Choroid plexus epithelial cell (primary cell): ENCODE measurements around the gene JPH3.
"Not testable (repeated sequence)": the region's sequence is repeated elsewhere in the genome, so short reads cannot be mapped to it uniquely, and the experiment has no call there.

Experiments used
- DNase-seq: peaks from one replicate; pipeline ENCODE4 v3.0.0-alpha.2; 2010; ENCODE audit warnings: low read depth
- H3K4me3 ChIP-seq: 2 replicates; pipeline ENCODE4 v1.5.1; 2011; ENCODE audit warnings: low read depth, mild to moderate bottlenecking, control low read depth, low read length, moderate library complexity
- TF ChIP-seq, protein P1 (sequence below): conservative IDR thresholded peaks from 2 replicates; pipeline ENCODE4 v1.5.1; 2011; ENCODE audit warnings: low read depth, mild to moderate bottlenecking, control low read depth, inconsistent platforms, low read length, moderate library complexity

Gene JPH3

GRCh38 chr16:87712184-87712762 lies 110.0 kb downstream of the JPH3 start:
- DNase-seq = no peak
- TF ChIP-seq, protein P1, sequence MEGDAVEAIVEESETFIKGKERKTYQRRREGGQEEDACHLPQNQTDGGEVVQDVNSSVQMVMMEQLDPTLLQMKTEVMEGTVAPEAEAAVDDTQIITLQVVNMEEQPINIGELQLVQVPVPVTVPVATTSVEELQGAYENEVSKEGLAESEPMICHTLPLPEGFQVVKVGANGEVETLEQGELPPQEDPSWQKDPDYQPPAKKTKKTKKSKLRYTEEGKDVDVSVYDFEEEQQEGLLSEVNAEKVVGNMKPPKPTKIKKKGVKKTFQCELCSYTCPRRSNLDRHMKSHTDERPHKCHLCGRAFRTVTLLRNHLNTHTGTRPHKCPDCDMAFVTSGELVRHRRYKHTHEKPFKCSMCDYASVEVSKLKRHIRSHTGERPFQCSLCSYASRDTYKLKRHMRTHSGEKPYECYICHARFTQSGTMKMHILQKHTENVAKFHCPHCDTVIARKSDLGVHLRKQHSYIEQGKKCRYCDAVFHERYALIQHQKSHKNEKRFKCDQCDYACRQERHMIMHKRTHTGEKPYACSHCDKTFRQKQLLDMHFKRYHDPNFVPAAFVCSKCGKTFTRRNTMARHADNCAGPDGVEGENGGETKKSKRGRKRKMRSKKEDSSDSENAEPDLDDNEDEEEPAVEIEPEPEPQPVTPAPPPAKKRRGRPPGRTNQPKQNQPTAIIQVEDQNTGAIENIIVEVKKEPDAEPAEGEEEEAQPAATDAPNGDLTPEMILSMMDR = no peak
- no peak overlapping the region for H3K4me3 ChIP-seq

DNA sequence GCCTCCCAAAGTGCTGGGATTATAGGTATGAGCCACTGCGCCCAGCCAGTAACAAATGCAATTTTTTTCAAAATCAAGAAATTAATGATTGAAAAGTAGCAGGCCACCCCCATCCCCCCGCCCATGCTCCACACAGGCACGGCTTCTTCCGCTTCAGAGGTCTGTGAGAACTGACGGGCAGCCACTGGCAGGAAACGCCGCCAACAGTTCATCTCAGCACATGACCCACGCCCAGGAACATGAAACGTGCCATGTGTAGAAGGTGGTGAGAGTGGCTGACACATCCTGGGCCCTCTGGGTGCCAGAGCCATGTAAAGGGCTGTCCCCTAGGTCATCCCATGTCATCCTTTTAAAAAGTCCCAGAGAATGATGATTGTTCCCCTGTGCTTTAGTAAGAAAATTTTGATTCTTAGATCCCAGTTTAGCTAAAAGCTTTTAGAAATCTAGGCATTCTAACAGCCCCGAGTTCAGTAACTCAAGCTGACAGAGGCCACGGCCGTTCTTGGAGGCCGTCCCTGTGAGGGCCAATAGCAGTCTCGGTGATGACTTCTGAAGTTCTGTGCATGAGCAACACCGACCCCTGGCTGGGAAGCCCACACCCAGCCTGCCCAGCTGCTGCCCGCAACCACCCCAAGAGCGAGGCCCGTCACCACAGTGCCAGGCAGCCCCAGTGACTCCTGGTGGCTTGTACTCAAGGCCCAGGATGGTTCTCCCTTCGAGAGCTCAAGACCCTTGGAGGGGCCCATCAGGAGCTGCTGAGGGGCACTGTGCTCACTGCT lies 111.3 kb downstream of the JPH3 start:
- DNase-seq = no peak
- H3K4me3 ChIP-seq = no peak overlapping the region
- TF ChIP-seq, protein P1 = no peak

DNA sequence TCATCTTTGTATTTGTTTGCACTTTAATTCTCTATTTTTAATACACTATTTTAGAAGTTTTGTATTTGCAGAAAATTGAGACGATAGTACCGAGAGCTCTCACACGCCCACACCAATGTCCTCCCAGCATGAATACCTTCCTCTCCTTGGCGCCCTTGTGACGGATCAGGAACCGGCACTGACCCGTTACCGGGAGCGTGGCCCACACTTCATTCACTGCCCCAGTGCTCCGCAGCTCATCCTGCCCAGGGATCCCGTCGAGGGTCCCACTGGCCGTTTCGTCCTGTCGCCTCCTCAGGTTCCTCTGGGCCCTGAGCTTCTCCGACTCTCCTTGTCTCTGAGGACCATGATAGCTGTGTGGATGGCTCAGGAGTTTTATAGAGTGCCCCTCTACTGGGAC lies 112.9 kb downstream of the JPH3 start:
- DNase-seq = no peak
- no peak overlapping the region for H3K4me3 ChIP-seq
- TF ChIP-seq, protein P1 = no peak

- TF ChIP-seq, protein P1 = no peak
- DNase-seq = no peak
- no peak overlapping the region for H3K4me3 ChIP-seq
Observed at GRCh38 chr16:87715658-87716057, 113.3 kb downstream of the JPH3 start.

- H3K4me3 ChIP-seq, DNase-seq: not testable (repeated sequence)
Observed at GRCh38 chr16:87718831-87719230, 116.5 kb downstream of the JPH3 start.

GRCh38 chr16:87720446-87720845 lies 118.1 kb downstream of the JPH3 start:
- TF ChIP-seq, protein P1 = no peak
- H3K4me3 ChIP-seq = no peak overlapping the region
- DNase-seq = no peak

- no peak for DNase-seq
- TF ChIP-seq, protein P1 = no peak
- no peak overlapping the region for H3K4me3 ChIP-seq
Observed at GRCh38 chr16:87721622-87722585, 119.6 kb downstream of the JPH3 start.
